Parathyroid adenoma (tissue), 2 donors: ENCODE measurements around the gene FNDC3B.

ENCODE experiments used
- H2AFZ ChIP-seq: fragments of 300-600 bp; sonication (generic); one replicate; pipeline ENCODE4 v1.7.0; 2017; ENCODE audit warnings: antibody characterized with exemption, mild to moderate bottlenecking
- H3K27ac ChIP-seq: fragments of 300-600 bp; sonication (generic); one replicate; pipeline ENCODE4 v1.7.0; 2017
- H3K27me3 ChIP-seq: fragments of 300-600 bp; sonication (generic); one replicate; pipeline ENCODE4 v1.7.0; 2017; ENCODE audit warnings: low read length; ENCODE audit not compliant: control insufficient read depth, insufficient read depth
- H3K36me3 ChIP-seq: fragments of 300-600 bp; sonication (generic); one replicate; pipeline ENCODE4 v1.7.0; 2017; ENCODE audit warnings: low read length; ENCODE audit not compliant: control insufficient read depth, insufficient read depth
- H3K4me1 ChIP-seq: fragments of 300-600 bp; sonication (generic); one replicate; pipeline ENCODE4 v1.7.0; 2017; ENCODE audit warnings: control low read depth
- H3K4me2 ChIP-seq: fragments of 300-600 bp; sonication (generic); one replicate; pipeline ENCODE4 v1.7.0; 2017; ENCODE audit warnings: low read length
- H3K4me3 ChIP-seq: fragments of 300-600 bp; sonication (generic); one replicate; pipeline ENCODE4 v1.7.0; 2017; ENCODE audit warnings: low read depth, low read length
- H3K79me2 ChIP-seq: fragments of 300-600 bp; sonication (generic); one replicate; pipeline ENCODE4 v1.7.0; 2017; ENCODE audit warnings: control low read depth
- H3K9ac ChIP-seq: fragments of 300-600 bp; sonication (generic); one replicate; pipeline ENCODE4 v1.7.0; 2017; ENCODE audit warnings: mild to moderate bottlenecking
- H3K9me3 ChIP-seq: fragments of 300-600 bp; sonication (generic); one replicate; pipeline ENCODE4 v1.7.0; 2017; ENCODE audit warnings: low read length; ENCODE audit not compliant: control insufficient read depth
- CTCF ChIP-seq: fragments of 300-600 bp; sonication (generic); IDR thresholded peaks from one replicate; pipeline ENCODE4 v1.7.0; 2017; ENCODE audit warnings: antibody characterized with exemption, mild to moderate bottlenecking
- donor health status: primary hyperparathyroidism.

The FNDC3B gene

GRCh38 chr3:172319595-172319994, 280.2 kb downstream of the FNDC3B start:
- Histone ChIP-seq H3K27me3 (no peaks in the 10 kb centered on the region), H3K9me3 (no peaks in the 10 kb centered on the region), H3K27ac (no peak overlapping the region), H3K36me3 (no peaks in the 10 kb centered on the region), H3K4me1 (no peaks in the 10 kb centered on the region), H3K9ac (no peak overlapping the region), H3K79me2 (no peaks in the 10 kb centered on the region), H3K4me3 (no peak overlapping the region), H2AFZ (no peak overlapping the region), H3K4me2 (no peak overlapping the region)
- TF ChIP-seq CTCF, result no peak

GRCh38 chr3:172320468-172320867, 281.1 kb downstream of the FNDC3B start:
- Histone ChIP-seq H3K9ac (no peak overlapping the region), H3K79me2 (no peaks in the 10 kb centered on the region), H3K36me3 (no peaks in the 10 kb centered on the region), H3K27me3 (no peaks in the 10 kb centered on the region), H3K27ac (no peak overlapping the region), H3K4me3 (no peak overlapping the region), H2AFZ (no peak overlapping the region), H3K4me2 (no peak overlapping the region), H3K9me3 (no peaks in the 10 kb centered on the region), H3K4me1 (no peaks in the 10 kb centered on the region)
- TF ChIP-seq CTCF, result no peak

DNA sequence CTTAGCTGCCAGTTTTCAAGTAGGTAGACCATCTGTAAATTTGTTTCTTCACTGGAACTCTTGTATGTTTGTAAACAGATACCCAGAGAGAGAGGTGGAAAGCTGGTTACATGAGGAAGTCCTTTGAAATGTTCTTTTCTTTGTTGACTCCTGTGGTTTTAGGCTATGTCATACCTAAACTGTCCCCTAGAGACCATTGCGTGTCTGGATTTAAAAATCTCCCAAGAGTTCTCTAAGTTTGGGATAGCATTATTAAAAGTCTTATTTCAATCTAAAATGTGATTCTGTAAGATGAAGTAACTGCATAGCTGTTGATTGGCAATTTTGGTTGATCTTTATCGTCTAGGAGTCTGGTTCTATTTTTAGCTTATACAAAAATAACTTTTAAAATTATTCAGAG, 281.7 kb downstream of the FNDC3B start:
- Histone ChIP-seq H3K9me3 (no peaks in the 10 kb centered on the region), H3K4me1 (no peaks in the 10 kb centered on the region), H3K9ac (no peak overlapping the region), H2AFZ (no peak overlapping the region), H3K27ac (no peak overlapping the region), H3K4me3 (no peak overlapping the region), H3K36me3 (no peaks in the 10 kb centered on the region), H3K27me3 (no peaks in the 10 kb centered on the region), H3K4me2 (no peak overlapping the region), H3K79me2 (no peaks in the 10 kb centered on the region)
- no peak for TF ChIP-seq CTCF

DNA sequence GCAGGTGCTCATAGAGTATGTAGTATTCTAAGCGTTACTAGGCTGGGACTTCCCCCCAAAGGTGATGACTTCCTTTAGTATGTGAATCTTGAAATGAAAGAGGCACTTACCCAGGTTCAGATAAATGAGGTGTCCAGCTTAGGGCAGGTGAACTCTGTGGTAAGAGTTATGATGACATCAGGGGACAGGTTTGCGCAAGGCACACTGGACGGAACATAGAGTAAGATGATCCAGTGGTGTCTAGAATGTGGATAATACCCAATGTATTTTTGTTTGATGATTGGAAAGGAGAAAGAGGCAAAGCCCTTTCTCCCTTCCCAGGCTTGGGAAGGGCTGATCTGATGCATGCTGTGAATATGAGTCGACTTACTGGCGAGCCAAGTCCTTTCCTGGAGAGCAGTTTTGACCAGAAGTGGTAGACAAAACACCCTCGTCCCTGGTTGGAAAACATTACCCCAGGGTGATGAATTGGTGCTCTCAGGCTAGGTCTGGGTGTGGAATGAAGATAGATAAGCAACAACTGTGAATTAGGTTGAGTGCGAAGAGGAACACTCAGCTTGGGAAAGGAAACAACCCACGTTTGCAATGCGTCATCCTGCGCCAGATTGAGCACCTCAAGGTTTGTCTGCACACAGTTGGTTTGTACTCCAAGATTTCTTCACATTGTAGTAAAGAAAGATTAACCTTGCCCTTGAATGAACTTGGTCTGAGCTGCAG, 284.7 kb downstream of the FNDC3B start:
- no peak overlapping the region for H3K9ac ChIP-seq
- no peaks in the 10 kb centered on the region for H3K9me3 ChIP-seq
- H3K27ac ChIP-seq, result no peak overlapping the region
- no peaks in the 10 kb centered on the region for H3K36me3 ChIP-seq
- H2AFZ ChIP-seq, result no peak overlapping the region
- no peaks in the 10 kb centered on the region for H3K27me3 ChIP-seq
- no peaks in the 10 kb centered on the region for H3K4me1 ChIP-seq
- H3K79me2 ChIP-seq, result no peaks in the 10 kb centered on the region
- TF ChIP-seq CTCF, result no peak
- no peak overlapping the region for H3K4me2 ChIP-seq
- no peak overlapping the region for H3K4me3 ChIP-seq

- Histone ChIP-seq H3K4me2 (no peak overlapping the region), H3K27ac (no peak overlapping the region), H3K79me2 (no peaks in the 10 kb centered on the region), H2AFZ (no peak overlapping the region), H3K4me1 (no peaks in the 10 kb centered on the region), H3K9me3 (no peaks in the 10 kb centered on the region), H3K4me3 (no peak overlapping the region), H3K9ac (no peak overlapping the region), H3K27me3 (no peaks in the 10 kb centered on the region), H3K36me3 (no peaks in the 10 kb centered on the region)
- TF ChIP-seq CTCF, result no peak
Measured at GRCh38 chr3:172324611-172325203, 285.3 kb downstream of the FNDC3B start.
